ENCODE measurements around the gene GPAM.
A peak's percentile ranks its signal among the peaks of the same experiment; 100 is the strongest.

The GPAM gene

DNA sequence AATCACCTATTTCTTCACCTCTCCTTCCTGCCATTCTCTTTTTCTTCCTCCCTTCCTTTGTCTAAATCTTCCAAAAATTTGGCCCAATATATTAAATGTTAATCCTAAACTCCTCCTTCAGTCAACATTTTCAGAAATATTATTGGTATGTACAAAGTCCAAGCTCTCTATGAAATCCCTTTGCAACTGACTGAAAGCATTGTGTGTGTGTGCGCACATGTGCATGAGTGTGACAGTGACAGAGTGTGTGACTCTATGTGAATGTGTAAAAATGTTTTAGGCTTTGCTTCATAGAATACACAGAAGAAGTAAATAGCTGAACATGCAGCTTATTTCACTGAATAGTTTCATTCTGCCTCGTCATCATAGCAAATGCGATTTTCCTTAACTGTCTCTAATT lies 7.0 kb downstream of the GPAM start:
- no peak for DNase-seq

DNA sequence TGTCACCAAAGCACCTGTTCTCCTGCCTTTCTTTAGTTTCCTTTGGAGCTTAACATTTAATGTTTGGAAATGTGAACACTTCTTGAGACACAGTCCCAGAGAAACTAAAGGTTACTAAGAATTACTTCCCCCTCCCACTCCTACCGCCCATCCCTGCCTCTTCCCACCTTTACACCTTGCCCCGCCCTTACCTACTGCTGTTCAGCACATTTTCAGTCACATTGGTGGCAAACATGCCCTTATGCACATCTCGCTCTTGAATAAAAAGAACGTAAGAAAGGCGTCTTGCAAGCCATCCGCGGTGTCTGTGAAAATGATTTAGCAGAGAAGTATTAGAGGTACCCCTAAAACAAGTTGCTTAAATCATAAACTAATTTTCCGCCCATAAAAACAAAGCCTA lies 8.2 kb downstream of the GPAM start:
- DNase-seq: no peak

DNA sequence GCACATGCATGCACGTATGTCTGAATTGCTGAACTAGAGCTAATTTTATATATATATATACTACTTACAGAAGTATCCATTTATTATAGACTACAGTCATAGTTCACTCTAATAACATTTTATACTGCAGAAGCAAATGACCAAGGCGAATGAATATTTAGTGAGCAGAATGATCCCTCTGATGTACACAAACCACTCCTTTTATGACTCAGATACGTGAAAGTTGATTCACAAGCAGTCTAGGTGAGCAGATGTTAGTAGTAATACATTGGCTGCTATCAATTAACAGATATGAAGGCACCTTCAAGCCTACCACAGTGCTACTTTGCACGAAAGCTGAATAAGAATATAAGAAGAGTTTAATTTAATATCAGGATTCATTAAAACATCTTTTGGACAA lies 10.4 kb downstream of the GPAM start:
- DNase-seq: no peak

DNA sequence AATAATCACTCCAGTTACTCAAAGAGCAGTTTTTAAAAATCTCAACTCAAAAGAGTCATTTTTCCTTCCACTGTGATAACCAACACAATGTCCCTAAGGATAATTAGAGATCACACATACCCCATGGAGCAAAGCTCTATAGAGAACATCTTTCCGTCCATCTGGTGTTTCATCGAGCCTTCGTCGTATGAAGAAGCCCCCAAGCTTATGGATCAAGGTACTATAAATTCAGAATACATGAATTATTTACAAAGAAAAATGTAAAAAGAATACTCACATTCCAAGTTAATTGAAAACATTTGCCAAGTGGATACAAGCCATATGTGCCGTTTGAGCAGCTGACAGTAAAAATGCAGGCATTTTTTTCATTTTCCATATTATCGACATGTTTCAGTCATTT lies 14.8 kb downstream of the GPAM start:
- DNase-seq: no peak

DNA sequence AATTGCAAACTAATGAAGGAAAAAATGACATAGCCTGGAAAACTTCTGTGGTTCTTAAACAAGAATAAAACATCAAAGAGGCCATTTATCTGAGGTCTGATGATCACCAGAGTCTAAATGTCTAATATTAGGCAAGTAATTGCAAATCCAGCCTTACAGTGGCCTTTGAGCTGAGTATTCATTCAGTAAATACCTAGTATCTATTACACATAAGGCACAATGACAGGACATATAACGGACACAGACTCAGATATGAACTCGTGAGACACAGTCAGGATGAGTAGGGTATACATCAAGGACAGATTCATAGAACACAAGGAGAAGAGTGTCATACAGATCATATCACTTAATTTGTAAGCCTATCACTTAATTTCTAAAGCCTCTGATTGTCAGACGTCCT lies 16.8 kb downstream of the GPAM start:
- DNase-seq: no peak

DNA sequence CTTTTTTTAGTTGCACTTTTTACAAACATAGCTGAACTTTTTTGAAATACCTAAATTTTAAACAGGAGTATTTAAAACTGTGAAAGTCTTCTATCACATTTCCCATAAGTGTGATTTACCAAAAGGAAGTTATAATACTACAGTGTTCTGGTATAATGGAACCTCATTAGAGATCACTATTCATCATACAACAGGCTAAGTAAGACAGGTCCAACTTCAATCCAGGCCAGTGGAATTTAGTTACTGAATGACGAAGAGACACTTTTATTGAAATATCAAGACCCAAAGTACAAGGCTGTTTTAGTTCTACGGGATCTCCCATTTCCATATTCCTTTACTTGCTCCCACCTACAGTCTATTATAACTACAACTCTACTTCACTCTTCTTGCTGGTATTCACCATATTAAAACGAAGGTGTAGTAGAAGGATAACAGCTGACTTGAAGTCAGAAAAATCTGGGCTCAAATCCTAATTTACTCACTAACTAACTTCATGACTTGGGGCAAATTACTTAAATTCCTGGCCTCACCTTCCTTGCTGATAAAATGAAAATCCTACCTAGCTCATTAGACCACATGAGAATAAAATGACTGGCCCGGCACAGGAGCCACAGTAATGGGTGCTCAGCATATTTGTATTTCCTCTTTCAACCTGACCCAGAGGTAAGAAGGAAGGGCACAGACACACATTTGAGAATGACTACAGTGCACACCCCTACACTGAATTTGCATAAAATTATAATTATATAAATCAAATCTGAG lies 21.6 kb downstream of the GPAM start:
- no peak for DNase-seq

DNA sequence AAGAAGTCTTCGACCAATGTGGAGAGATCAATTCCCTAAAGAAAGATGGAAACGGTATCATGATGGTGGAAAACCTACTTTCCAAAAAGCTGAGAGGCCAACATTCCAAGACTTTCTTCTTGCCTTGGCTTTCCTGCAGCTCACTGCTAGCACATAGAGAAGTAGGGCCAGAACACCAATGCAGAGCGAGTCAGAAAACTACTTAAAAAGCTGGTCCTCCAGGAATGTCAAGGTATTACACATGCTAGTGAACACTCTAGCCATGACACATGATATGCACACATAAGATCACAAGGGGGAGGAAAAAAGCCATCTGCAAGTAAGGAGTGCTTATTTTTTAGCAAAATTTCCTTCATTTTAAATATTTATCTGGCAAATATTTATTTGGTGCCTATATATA lies 22.7 kb downstream of the GPAM start:
- DNase-seq: no peak

DNA sequence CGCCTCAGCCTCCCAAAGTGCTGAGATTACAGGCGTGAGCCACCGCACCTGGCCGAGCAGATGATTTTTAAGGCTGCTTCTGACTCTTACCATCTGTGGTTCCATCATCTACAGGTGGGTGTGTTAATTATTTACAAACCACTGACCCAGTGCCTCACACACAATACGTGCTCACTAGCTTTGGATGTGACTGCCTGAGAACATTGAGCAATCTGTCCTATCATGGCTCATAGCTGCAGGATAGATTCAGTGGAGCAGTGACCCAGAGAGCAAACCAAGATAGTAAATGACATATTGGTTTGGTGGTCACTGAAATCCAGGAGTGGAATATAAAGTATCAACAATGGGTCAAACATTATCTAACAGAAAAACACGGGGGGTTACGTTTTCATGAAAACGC lies 24.1 kb downstream of the GPAM start:
- DNase-seq: no peak

DNA sequence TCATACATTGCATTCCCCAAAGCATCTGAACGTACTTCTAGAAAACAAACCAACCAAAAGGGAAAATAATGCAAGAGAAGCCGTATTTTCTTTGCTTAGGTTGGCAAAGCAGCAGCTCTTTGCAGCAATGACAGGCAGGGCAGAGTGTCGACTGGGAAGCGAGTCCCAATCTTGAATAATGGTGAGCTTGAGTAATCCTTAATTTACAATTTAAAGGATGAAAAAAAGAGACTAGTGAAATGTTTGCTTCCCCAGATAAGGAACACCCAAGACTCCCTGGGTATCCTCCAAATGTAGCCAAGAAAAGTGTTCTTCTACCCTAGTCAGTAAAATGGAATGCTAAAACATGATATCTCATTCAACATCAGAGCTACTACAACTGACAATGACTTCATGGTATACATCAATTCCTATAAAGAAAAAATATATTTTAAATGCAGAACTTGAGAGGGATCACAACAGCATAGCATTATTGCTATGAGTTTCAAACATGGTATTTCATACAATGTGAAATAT lies 32.0 kb downstream of the GPAM start:
- no peak for DNase-seq

DNA sequence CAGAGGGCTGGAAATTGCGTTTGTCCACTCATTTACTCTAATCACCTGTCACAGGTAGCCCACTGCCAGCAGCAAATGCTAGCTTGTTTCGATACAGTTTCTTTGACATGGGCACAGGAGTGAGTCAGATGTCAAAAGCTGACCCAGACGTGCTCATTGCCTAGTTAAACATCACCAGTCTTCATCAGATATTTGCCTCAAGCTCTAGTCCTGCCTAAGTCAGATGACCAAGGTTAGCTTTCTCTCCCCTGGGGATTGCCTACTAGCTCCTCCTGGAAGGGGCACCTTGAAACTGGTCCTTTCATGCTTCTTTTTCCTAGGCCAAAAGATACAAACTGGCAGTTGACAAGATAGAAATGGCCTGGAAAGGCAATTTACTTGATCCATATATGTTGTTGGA lies 35.2 kb downstream of the GPAM start:
- DNase-seq: no peak

DNA sequence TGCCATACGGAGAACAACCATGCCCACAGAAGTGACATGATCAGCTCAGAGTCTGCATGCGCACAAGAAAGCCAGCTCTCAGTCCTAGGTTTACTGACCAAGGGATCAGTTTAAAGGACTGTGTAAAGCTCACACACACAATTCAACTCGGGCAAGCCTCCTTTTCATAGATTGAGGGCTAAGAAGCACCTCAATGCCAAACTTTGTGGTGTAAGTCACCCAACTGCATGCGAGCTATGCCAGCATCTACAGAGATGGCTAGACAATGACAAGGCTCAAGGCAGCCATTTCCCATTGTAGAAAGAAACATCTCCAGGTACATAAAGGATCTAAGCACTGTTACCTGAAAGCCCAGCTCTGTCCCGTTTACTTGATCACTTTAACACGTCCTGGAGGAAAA lies 36.8 kb downstream of the GPAM start:
- no peak for DNase-seq

DNA sequence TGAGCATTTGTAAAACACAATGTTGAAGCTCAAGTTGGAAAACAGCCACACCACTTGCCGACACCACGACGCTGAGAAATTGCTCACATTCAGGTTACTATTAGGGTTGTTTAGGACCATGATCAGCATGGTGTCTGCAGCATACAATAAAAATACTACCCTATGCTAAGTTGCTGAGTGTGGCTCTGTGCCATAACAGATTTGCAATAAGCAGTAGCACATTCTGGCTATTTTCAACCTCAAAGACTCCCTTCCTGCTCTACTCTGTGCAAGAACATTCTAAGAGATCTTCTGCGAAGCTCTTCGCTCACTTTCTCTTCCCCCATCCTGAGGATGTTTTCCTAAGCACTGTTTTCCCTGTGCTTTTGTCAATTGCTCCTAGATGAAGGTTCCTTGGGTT lies 38.3 kb downstream of the GPAM start:
- no peak for DNase-seq

DNA sequence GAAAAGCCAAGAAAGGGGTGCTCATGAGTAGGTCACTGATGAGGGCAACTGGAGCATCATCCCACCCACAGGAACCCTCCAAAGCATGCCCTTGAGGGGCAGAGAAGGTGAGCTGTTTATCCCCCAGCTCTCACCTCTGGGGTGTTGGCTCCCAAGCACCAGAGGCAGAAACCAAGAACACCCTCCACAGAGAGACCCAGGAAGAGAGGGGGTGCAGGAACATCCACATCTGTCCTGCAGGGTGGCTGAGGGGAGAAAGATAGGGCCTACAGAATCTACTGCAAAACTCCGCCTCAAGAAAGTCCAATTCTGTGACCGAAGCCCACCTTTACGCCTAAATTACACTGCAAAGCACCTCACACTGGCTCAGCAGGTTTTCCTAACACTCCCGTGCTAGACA lies 40.1 kb downstream of the GPAM start:
- DNase-seq: no peak

DNA sequence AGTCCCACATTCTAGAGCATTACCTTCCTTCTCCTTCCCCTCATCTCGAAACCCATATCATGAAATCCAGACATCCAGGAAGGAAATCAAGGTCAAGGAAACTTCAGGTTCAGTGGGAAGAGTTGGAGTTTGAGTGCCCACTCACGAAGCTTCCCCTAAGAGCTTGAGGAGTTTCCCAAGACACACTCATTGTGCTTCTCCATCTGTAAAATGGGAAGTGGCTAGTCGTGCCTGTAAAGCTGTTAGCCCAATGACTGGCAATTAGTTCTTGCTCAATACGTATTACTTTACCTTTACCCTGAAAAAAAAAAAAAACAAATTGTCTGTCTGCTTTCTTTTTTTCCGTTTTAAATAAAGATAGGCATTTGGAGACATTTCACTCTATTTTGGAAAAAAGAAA lies 42.3 kb downstream of the GPAM start:
- peak; percentile 25 to 41 for DNase-seq

DNA sequence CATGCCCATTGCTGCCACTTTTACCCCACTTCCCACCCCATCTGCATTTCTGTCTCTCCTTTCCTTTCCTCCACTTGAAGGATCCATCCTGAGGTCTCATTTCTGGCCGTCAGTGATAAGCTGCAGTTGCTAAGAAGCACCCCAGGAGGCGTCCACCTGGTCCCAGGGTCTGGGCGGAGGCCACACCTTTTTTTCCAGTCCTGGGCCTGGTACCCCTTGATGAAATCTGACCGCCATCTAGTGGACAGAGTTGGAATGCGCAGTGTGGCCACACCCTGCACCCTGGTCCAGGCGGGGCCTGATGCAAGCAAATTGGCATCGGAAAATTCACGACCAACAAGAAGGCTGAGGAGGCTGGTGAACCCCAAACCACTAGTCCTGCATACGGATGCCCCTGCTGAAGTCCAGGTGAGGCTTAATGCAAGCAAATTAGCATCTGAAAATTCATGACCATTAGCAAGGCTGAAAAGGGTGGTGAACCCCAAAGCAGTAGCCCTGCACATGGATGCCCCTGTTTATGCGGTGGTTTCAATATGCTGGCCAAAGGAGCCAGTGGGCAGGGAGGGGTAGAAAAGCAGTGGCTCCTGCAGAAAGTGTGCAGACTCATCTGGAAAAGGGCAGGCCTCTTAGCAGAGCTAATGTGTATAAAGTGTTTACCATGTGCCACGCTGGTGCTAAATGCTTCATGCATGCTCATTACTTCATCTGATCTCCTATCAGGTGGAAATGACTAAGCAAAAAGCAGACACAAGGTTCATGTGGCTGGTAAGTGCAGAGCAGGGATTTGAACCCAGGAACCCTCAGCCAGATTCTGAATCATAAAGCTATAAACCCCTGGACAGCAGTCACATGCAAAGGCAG lies 43.2 kb downstream of the GPAM start:
- peak; percentile 32 to 50 for DNase-seq

DNA sequence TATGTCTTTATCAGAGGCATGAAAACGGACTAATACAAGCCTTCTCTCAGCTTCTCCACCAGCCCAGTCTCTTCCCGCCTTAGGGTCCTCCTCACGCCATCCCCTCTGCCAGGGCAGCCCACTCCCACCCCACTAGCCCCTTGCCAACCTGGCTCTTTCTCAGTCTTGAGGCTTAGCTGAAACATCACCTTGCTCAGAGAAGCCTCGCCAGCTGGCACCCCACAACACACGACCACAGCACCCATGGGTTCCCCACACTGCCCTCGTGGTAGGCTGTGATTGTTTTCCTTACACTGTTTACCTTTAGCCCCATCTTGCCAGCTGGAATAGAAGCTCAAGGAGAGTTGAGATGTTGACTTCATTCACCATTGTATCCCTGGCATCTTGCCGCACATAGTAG lies 44.4 kb downstream of the GPAM start:
- no peak for DNase-seq

DNA sequence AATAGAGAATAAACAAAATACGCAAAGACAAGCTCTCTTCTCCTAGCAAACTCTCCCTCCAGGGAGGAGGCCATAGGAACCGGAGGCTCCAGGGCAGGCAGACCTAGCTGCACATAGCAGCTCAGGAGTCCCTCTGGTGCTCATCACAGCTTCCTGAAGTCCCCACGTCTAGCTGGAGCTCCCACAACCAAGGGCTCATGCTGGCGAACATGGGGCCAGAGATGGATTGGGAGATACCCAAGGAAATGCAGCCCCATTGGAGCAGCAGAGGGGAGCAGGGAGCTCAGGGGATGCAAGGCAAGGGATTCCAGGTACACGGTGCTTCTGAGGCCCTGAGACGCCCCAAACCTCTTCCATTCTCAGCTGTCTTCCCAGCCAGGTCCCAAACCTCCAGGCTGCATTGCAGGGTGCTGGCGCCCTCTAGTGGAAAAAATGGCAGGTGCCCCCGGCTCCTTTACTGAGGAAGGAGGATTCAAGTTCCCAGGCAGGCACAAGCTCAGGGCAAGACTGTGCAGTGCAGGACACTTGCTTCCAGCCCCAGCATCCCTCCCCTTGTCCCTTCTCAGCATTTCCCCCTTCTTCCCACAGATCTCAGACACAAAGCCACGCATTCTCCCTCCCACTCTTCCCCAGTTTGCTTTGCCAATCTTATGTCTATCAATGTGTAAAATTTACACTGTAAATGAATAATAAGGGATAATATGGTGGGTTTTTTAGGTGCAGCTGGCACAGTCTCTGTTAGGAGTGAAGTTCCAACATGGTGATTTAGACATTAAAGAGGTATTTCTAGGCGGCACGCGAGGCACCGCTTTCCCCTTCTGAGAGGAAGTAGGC lies 46.2 kb downstream of the GPAM start:
- peak; percentile 31 to 41 for DNase-seq

DNA sequence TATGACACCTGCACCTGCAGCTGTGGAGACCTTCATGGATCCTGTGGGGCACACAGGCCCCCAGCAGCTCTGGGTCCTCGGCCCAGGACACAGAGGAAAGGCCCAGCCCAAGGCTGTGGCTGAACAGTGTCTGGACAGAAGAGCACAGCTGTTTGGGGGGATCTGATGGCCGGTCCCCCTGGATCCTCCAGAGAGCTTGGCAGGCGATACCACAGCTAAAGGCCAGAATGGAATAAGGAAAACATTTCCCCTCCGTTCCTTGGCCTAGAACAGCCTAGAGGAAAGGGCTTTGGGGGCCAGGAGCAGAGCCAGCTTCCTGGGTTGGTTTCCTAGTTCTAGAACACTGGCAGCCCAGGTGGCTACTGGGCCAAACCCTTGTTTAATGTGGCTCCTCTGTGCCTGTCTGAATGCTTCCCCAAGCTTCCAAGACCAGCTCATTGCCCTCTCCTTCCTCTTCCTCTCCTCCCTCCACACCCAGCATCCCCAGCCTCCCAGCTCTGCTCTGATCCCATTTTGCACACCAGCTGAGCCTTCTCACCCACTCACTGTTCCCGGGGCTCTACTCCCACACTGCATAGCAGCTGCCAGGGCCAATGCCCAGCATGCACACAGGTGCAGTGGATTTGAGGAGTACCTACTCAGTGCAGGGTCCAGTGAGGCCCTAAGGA lies 46.9 kb downstream of the GPAM start:
- DNase-seq: no peak

DNA sequence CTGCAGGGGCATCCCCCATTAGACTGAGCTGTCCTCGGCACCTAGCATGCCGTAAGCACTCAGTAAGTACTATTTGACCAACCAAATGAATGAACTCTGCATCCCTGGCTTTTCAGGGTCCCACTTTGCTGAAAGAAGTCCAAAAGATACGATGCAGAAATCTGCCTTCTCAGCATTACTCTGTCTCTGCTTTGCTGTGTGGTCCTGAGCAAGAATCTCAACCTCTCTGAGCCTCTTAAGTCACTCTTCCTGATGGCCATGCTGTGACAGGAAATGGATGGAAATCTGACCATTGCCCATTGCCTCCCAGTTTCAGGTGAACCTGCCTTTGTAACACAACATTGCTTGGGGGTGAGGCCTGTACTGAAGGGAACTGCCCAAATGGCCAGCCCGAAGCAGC lies 48.0 kb downstream of the GPAM start:
- no peak for DNase-seq

DNA sequence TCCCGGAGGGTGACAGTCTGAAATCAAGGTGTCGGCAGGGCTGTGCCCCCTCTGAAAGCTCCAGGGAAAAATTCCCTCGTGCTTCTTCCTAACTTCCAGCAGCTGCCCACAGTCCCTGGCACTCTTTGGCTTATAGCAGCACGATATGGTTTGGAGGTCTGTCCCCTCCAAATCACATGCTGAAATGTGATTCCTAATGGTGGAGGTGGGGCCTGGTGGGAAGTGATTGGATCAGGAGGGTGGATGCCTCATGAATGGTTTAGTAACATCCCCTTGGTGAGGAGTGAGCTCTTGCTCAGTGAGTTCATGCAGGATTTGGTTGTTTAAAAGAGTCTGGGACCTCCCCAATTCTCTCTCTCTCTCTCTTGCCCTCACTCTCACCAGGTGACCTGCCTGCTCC lies 51.1 kb downstream of the GPAM start:
- DNase-seq: no peak

DNA sequence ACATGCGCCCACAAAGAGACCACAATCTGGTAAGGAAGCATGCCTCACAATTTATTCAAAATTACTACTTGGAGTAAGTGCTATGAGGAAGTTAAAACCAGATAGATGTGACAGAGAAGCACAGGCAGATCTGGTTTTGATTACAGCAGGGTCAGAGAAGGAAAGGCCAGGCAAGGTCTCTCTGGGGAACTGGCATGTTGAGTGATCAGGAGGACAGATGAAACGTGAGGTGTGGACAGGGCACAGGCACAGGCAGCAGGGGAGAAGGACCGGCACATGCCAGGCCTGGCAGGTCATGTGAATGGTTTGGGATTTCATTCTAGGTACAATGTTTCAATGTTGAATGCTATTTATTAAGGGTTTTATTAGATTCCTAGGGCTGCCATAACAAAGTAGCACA lies 51.6 kb downstream of the GPAM start:
- DNase-seq: no peak

DNA sequence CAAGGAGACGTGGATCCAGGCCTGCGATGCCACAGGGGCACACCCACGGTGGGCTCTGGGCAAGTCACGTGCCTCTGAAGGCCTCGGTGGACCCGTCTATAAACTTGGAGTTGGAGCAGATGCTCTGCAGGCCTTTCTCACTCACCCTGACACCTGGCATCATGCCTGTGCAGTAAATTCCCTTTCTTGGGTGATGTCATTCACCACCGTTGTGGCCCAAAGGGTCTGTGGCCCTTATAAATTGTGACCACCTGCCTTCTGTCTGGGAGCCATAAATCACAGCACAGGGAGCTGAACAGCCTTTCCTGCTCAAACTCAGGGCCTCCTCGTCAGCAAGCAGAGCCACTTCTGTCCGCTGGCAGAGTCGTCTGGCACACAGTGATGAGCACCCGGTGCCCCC lies 52.2 kb downstream of the GPAM start:
- no peak for DNase-seq

DNA sequence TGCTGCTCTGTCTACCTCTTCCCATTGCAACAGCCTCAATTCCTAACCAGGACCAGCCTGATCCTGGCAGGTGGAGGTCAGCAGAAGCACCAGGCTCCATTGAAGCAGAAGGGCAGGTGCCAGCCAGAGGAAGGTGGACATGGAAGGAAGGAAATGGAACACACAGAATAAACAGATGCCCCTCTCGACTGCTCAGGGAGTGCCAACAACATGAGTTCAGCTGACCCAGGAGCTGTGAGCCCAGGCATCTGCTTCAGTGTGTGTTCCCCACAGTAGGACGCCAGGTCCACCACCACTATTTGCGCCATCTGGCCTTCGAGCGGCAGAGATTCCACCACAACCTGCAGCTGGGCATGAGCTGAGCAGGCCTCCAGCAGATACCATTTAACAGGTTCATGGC lies 56.7 kb downstream of the GPAM start:
- no peak for DNase-seq

Data from AML-193 (cell line).